Activated CD4-positive, alpha-beta T cell treated with anti-CD3 and anti-CD28 coated beads, Interleukin-2, Interleukin-4, amounts not matched to agents 100 ng/mL and 50 ng/mL, durations not matched to agents 16 hours and 8 hours (primary cell): ENCODE data around the gene KRT39.
"Not testable (repeated sequence)": the region's sequence is repeated elsewhere in the genome, so short reads cannot be mapped to it uniquely, and the experiment has no call there.

Experiments used
- DNase-seq: peaks from one replicate; pipeline ENCODE4 v3.0.0-alpha.2; 2020; ENCODE audit warnings: low spot score

Gene KRT39

GRCh38 chr17:40966848-40967247 is at the start of gene KRT39:
Gene KRT39, minus strand, starts transcription at chr17:40966948. Its CDS starts 92 bp downstream, at chr17:40966856.
- DNase-seq = no peak

- DNase-seq = no peak
Observed at GRCh38 chr17:41015454-41015853, 48.7 kb upstream of the KRT39 start.

GRCh38 chr17:41013606-41014005 is 46.9 kb upstream of the KRT39 start:
- no peak for DNase-seq

- DNase-seq = no peak
Observed at GRCh38 chr17:41013181-41013580, 46.4 kb upstream of the KRT39 start.

GRCh38 chr17:41012326-41013120 is 45.8 kb upstream of the KRT39 start:
- DNase-seq = no peak

GRCh38 chr17:41010441-41010840 is 43.7 kb upstream of the KRT39 start:
- no peak for DNase-seq

GRCh38 chr17:41009936-41010335 is 43.2 kb upstream of the KRT39 start:
- DNase-seq = no peak

- no peak for DNase-seq
Observed at GRCh38 chr17:41009301-41009760, 42.6 kb upstream of the KRT39 start.

- DNase-seq = no peak
Observed at GRCh38 chr17:41008811-41009210, 42.1 kb upstream of the KRT39 start, which contains the start of gene KRTAP3-1. Gene KRTAP3-1, minus strand, starts transcription at chr17:41009128. Its CDS starts 54 bp downstream, at chr17:41009074.

GRCh38 chr17:41004397-41004796 is 37.6 kb upstream of the KRT39 start:
- DNase-seq = no peak

GRCh38 chr17:41003926-41004325 is 37.2 kb upstream of the KRT39 start:
- no peak for DNase-seq

- no peak for DNase-seq
Observed at GRCh38 chr17:41002814-41003213, 36.1 kb upstream of the KRT39 start.

- DNase-seq = no peak
Observed at GRCh38 chr17:41001795-41002194, 35.0 kb upstream of the KRT39 start.

- not testable (repeated sequence) for DNase-seq
Observed at GRCh38 chr17:40999563-40999962, 32.8 kb upstream of the KRT39 start, which contains the start of gene KRTAP3-2. Gene KRTAP3-2, minus strand, starts transcription at chr17:40999906. Its CDS starts 53 bp downstream, at chr17:40999853.

- no peak for DNase-seq
Observed at GRCh38 chr17:40997361-40997760, 30.6 kb upstream of the KRT39 start.

GRCh38 chr17:40996829-40997228 is 30.1 kb upstream of the KRT39 start:
- DNase-seq = no peak

- no peak for DNase-seq
Observed at GRCh38 chr17:40995116-40995515, 28.4 kb upstream of the KRT39 start.

GRCh38 chr17:40993839-40994238 is 27.1 kb upstream of the KRT39 start, which contains the start of gene KRTAP3-3:
Gene KRTAP3-3, minus strand, starts transcription at chr17:40994164. Its CDS starts 67 bp downstream, at chr17:40994097.
- no peak for DNase-seq

GRCh38 chr17:40993084-40993483 is 26.3 kb upstream of the KRT39 start:
- no peak for DNase-seq

- DNase-seq = no peak
Observed at GRCh38 chr17:40992666-40993065, 25.9 kb upstream of the KRT39 start.

- no peak for DNase-seq
Observed at GRCh38 chr17:40986920-40987319, 20.2 kb upstream of the KRT39 start.

- DNase-seq = no peak
Observed at GRCh38 chr17:40984226-40984625, 17.5 kb upstream of the KRT39 start, which contains the start of gene KRT40. Gene KRT40, minus strand, starts transcription at chr17:40984326. Its CDS starts 53 bp downstream, at chr17:40984273.

GRCh38 chr17:40981115-40981514 is 14.4 kb upstream of the KRT39 start:
- DNase-seq = no peak
